Measurements from ENCODE around the gene MPC1.
"Not testable (repeated sequence)": the region's sequence is repeated elsewhere in the genome, so short reads cannot be mapped to it uniquely, and the experiment has no call there.

MPC1 gene

DNA sequence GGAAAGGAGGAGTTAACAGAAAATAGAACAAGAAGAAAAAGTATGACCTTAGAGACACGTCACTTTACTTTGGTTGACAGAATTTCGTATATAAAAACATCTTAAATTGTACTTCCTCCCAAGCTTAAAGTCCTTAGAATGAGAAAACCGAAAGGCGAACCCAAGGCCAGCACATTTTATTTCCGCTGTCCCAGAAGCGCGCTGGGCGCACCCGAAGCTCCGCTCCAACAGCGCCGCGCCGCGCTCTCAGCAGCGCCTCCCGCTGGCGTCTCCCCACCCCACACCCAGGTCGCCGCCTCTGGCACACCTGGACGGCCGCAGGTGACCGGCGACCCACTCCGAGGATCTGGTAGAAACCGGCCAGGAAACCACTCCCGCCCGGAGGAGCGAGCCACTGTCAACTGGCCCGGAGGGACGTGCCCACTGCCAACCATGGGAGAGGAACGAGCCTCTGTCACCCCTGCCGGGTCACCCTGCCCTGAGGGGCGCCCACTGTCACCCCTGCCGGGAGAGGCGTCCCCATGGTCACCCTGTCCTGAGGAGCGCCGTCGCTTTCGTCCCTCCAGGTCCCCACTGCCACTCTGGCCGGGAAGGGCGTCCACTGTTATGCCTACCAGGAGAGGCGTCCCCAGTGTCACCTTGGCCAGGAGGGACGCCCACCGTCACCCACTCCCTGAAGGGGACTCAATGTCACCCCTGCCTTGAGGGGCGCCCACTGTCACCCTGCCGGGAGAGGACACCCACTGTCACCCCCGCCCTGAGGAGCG is 824 bp downstream of the MPC1 start:
- no peaks in the 10 kb centered on the region for H3K9me3 Mint-ChIP-seq
- DNase-seq (ENCODE audit: low spot score in 2 of 2): peak; percentile 63 to 71

DNA sequence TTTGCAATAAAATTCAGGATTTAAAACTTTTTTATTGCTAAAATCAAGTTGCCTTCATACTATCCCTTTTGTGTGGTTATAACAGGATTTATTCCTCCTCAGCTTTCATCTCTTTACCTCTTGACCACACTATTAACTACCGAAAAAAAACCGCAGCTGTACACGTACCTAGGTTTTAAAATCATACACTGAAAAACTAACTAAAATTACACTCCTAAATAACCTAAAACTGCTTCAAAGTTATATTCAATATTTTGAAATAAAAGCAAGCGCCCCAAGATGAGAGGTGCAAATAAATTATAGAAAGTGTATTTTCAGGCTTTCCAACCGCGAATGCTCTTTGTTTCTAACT is 1.4 kb downstream of the MPC1 start:
- H3K4me1 Mint-ChIP-seq: peaks cover 3% of the 10 kb centered on the region
- H3K4me3 Mint-ChIP-seq: peak overlapping the region; percentile 90
- peak overlapping the region; percentile 54 for H3K27ac Mint-ChIP-seq
- no peaks in the 10 kb centered on the region for H3K36me3 Mint-ChIP-seq
- ATAC-seq (ENCODE audit: low read depth) (no peak), DNase-seq (ENCODE audit: low spot score in 2 of 2) (no peak)
- no peaks in the 10 kb centered on the region for H3K27me3 Mint-ChIP-seq
- H3K9me3 Mint-ChIP-seq: no peaks in the 10 kb centered on the region

More for the DNA sequence above, 824 bp downstream of the MPC1 start:
- peak; percentile 41 for ATAC-seq (ENCODE audit: low read depth)
- Mint-ChIP-seq H3K27me3 (no peaks in the 10 kb centered on the region), H3K4me3 (peak overlapping the region; percentile 90), H3K27ac (peak overlapping the region; percentile 54), H3K4me1 (peaks cover 3% of the 10 kb centered on the region), H3K36me3 (no peaks in the 10 kb centered on the region)

DNA sequence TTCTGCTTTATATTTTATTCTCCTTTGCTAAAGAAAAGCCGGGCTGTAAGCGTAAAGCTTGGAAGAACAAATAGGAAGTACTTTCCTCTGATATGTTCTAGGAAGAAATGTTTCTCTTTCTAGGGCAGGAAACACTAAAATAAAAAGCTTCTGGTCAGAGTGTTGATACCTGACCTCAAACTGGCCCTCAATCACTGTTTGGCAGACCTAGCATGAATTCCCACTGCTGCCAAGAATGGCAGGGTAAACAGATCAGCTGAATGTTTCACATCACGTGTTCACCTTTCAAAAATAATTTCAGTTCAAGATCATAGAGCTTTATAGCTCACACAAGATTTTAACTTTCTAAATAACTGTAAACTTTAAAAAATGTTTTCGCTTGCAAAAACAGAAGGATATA is 2.9 kb downstream of the MPC1 start:
- ATAC-seq (ENCODE audit: low read depth) (no peak), DNase-seq (ENCODE audit: low spot score in 2 of 2) (no peak)
- Mint-ChIP-seq H3K36me3 (no peaks in the 10 kb centered on the region), H3K9me3 (no peaks in the 10 kb centered on the region), H3K27me3 (no peaks in the 10 kb centered on the region), H3K4me3 (no peak overlapping the region), H3K27ac (no peak overlapping the region), H3K4me1 (peaks cover 3% of the 10 kb centered on the region)

DNA sequence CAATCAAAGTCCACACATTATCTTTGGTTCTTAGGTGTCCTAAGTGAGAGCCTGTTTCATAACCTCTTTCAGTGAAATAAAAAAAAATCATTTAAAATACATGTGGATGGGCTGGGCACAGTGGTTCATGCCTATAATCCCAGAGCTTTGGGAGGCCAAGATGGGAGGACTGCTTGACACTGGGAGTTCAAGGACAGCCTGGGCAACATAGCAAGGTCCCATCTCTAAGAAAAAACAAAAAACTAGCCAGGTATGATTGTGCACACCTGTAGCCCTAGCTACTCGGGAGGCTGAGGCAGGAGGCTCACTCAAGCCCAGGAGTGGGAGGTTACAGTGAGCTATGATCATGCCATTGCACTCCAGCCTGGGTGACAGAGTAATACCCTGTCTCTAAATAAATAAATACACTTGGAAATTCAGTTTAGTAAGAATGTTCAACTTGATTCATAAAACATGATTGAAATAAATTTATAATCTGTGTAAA is 3.6 kb downstream of the MPC1 start:
- no peak for ATAC-seq (ENCODE audit: low read depth)
- DNase-seq (ENCODE audit: low spot score in 2 of 2): no peak
- no peak overlapping the region for H3K4me3 Mint-ChIP-seq
- H3K36me3 Mint-ChIP-seq: no peaks in the 10 kb centered on the region
- H3K27me3 Mint-ChIP-seq: no peaks in the 10 kb centered on the region
- H3K4me1 Mint-ChIP-seq: peaks cover 3% of the 10 kb centered on the region
- H3K27ac Mint-ChIP-seq: no peak overlapping the region
- H3K9me3 Mint-ChIP-seq: no peaks in the 10 kb centered on the region

DNA sequence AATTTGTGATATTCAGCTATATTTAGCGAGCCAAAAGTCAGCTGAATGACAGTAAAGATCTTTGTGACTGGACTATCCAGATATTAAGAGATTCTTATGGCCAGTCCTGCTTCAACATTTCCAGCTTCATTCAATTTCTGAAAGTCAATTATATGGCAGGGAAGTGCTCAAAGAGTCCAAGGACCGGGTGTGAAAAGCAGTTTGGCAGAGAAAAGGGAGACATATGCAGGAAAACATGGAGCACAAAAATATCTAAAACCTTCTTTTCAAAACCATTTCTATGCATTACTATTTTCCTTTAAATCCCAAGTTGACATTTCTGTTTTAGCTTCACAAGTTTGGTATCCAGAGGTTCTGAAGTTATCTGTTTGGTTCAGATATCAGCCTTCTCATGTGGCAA is 5.0 kb downstream of the MPC1 start:
- no peak overlapping the region for H3K4me3 Mint-ChIP-seq
- H3K9me3 Mint-ChIP-seq: no peaks in the 10 kb centered on the region
- H3K36me3 Mint-ChIP-seq: no peaks in the 10 kb centered on the region
- H3K27me3 Mint-ChIP-seq: no peaks in the 10 kb centered on the region
- peaks cover 3% of the 10 kb centered on the region for H3K4me1 Mint-ChIP-seq
- no peak overlapping the region for H3K27ac Mint-ChIP-seq
- DNase-seq (ENCODE audit: low spot score in 2 of 2) (no peak), ATAC-seq (ENCODE audit: low read depth) (no peak)

DNA sequence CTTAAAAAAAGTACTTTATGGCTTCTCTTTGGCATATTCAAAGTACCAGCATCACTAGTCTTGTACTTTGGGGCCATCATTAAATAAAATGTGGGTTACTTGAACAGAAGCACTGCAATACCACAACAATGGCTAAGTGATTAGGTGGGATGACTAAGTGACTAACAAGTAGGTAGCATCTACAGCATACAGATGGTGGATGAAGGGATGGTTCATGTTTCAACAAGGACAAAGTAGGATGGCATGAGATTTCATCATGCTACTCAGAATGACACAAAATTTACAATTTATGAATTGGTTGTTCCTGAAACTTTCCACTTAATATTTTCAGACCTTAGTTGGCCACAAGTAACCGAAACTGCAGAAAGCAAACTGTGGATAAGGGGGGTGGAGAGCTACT is 7.7 kb downstream of the MPC1 start:
- no peaks in the 10 kb centered on the region for H3K9me3 Mint-ChIP-seq
- no peaks in the 10 kb centered on the region for H3K27me3 Mint-ChIP-seq
- ATAC-seq (ENCODE audit: low read depth) (no peak), DNase-seq (ENCODE audit: low spot score in 2 of 2) (no peak)
- H3K4me3 Mint-ChIP-seq: no peak overlapping the region
- H3K36me3 Mint-ChIP-seq: no peaks in the 10 kb centered on the region
- no peaks in the 10 kb centered on the region for H3K4me1 Mint-ChIP-seq
- no peak overlapping the region for H3K27ac Mint-ChIP-seq

DNA sequence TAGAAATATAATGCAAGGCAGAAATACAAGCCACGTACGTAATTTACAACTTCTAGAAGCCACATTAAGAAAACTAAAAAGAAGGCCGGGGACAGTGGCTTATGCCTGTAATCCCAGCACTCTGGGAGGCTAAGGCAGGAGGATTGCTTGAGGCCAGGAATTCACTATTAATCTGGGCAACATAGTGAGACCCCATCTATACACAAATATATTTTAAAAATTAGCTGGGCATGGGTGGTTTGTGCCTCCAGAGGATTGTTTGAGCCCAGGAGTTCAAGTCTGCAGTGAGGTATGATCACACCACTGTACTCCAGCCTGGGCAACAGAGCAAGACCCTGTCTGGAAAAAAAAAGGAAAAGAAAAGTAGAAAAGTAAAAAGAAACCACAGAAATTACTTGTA is 12.3 kb downstream of the MPC1 start:
- H3K4me3 Mint-ChIP-seq: no peak overlapping the region
- no peaks in the 10 kb centered on the region for H3K27me3 Mint-ChIP-seq
- H3K9me3 Mint-ChIP-seq: no peaks in the 10 kb centered on the region
- peaks cover 10% of the 10 kb centered on the region for H3K36me3 Mint-ChIP-seq
- no peak overlapping the region for H3K27ac Mint-ChIP-seq
- H3K4me1 Mint-ChIP-seq: no peaks in the 10 kb centered on the region
- no peak for DNase-seq (ENCODE audit: low spot score in 2 of 2)
- no peak for ATAC-seq (ENCODE audit: low read depth)

DNA sequence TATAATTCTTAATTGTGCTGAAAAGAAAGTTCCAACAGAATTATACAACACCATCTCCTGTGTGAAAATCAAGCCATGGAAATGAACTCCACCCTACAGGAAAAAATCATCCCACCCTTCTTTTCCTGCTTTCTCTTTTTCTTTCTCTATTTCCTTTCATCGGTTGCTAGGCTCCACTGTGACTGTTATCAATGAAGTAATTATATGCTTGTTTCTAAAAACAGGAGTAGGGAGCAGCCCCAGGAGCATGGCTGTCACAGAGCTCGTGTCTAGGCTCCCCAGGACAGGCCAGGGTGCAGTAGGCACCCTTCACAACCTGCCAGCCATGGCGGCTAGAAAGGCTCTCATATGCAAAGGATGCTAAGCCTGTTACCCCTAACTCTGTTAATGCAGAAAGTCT is 13.0 kb downstream of the MPC1 start:
- Mint-ChIP-seq H3K27ac (no peak overlapping the region), H3K36me3 (peaks cover 10% of the 10 kb centered on the region), H3K4me3 (no peak overlapping the region), H3K27me3 (no peaks in the 10 kb centered on the region), H3K9me3 (no peaks in the 10 kb centered on the region), H3K4me1 (no peaks in the 10 kb centered on the region)
- ATAC-seq (ENCODE audit: low read depth): no peak
- no peak for DNase-seq (ENCODE audit: low spot score in 2 of 2)

DNA sequence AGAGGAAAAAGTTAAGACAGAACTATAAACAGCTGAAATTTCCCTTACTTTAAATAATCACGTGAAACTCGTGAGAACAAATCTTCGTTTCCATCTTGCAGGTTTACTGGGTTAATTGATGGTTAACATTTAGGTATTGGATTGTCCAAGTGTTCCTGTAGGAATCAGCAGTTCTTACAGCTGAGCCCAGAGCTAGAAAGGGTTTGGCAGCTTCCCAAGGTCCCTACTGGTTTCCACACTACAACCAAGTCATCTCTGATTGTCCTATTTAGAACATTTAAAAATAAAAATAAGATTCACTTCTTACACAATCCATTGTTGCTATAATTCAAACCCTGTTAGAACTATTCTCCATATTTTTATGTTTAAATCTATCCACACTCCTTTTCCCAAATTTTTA is 15.8 kb downstream of the MPC1 start:
- Mint-ChIP-seq H3K36me3 (peaks cover 20% of the 10 kb centered on the region), H3K27me3 (no peaks in the 10 kb centered on the region), H3K9me3 (no peaks in the 10 kb centered on the region), H3K4me1 (no peaks in the 10 kb centered on the region), H3K27ac (no peak overlapping the region), H3K4me3 (no peak overlapping the region)
- ATAC-seq (ENCODE audit: low read depth) (no peak), DNase-seq (ENCODE audit: low spot score in 2 of 2) (no peak)

DNA sequence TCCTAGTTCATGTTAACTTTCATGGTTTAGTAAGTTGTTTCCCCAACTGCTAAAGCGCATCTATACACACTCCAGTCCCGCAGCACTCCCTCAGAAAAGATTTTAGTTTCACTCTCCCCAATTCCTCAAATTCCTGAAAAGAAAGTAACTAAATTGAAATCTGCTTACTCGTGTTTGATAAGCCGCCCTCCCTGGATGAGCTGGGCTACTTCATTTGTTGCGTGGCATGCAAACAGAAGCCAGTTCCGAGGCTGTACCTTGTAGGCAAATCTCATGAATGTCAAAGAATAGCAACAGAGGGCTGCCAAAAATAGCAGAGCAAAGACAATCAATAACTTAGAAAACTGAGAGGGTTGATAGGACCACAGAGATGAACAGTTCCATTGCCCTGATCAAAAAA is 16.9 kb downstream of the MPC1 start:
- Mint-ChIP-seq H3K4me1 (no peaks in the 10 kb centered on the region), H3K27ac (no peak overlapping the region), H3K36me3 (peaks cover 21% of the 10 kb centered on the region), H3K4me3 (no peak overlapping the region), H3K9me3 (no peaks in the 10 kb centered on the region), H3K27me3 (no peaks in the 10 kb centered on the region)
- DNase-seq (ENCODE audit: low spot score in 2 of 2) (no peak), ATAC-seq (ENCODE audit: low read depth) (no peak)

DNA sequence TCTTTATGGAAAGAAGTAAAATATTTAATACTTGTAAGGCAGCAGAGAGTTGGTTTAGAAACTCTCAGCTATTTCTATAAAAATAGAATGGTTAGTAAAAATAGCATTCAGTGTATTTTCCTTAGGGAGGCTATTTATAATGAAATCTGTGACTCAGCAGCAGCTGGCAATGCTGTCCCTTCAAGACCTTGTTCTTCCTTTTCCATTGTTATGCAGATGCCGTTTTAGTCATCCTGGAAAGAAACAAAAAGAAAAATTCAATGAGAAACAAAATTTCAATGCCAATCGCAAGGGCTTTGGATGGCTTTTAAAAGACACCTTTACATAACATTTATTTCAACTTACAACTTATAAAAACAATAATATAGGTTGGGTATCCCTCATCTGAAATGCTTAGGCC is 17.5 kb downstream of the MPC1 start:
- Mint-ChIP-seq H3K4me1 (no peaks in the 10 kb centered on the region), H3K27ac (no peak overlapping the region), H3K4me3 (no peak overlapping the region), H3K27me3 (no peaks in the 10 kb centered on the region), H3K9me3 (no peaks in the 10 kb centered on the region), H3K36me3 (peaks cover 21% of the 10 kb centered on the region)
- ATAC-seq (ENCODE audit: low read depth) (no peak), DNase-seq (ENCODE audit: low spot score in 2 of 2) (no peak)

DNA sequence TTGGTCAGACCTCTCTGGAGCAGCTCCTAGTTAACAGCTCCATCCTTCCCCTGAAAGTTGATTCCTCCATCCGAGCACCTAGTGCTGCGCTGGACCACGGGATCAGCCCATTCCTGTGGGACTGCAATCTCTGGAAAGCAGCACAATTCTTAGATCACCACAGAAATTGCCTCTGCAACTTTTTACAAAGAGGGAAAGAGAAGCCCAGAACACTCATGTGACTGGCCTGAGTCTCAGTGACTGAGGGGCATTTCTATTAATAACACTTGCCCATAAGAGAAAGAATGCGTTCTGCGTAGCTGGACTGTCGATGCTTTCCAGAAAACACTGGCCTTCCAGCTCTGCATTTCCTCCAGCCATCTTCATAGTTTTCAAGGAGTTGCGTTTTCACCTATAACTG is 18.3 kb downstream of the MPC1 start:
- no peak overlapping the region for H3K4me3 Mint-ChIP-seq
- H3K27me3 Mint-ChIP-seq: no peaks in the 10 kb centered on the region
- no peak overlapping the region for H3K27ac Mint-ChIP-seq
- H3K36me3 Mint-ChIP-seq: peaks cover 21% of the 10 kb centered on the region
- no peaks in the 10 kb centered on the region for H3K4me1 Mint-ChIP-seq
- ATAC-seq (ENCODE audit: low read depth) (no peak), DNase-seq (ENCODE audit: low spot score in 2 of 2) (no peak)
- no peaks in the 10 kb centered on the region for H3K9me3 Mint-ChIP-seq

DNA sequence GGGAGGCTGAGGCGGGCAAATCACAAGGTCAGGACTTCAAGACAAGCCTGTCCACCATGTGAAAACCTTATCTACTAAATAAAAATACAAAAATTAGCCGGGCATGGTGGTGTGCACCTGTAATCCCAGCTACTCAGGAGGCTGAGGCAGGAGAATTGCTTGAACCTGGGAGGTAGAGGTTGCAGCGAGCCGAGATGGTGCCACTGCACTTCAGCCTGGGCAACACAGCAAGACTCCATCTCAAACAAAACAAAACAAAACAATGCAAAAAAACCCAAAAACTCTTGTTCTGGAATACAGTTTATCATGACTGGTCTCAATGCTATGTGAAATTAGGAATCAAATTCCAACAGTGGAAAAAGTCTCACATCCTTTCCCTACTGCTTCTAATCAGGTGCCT is 20.3 kb downstream of the MPC1 start:
- not testable (repeated sequence) for H3K27me3 Mint-ChIP-seq; H3K4me1 Mint-ChIP-seq; H3K27ac Mint-ChIP-seq; ATAC-seq (ENCODE audit: low read depth); H3K4me3 Mint-ChIP-seq; H3K9me3 Mint-ChIP-seq; DNase-seq (ENCODE audit: low spot score in 2 of 2)
- peaks cover 17% of the 10 kb centered on the region for H3K36me3 Mint-ChIP-seq

DNA sequence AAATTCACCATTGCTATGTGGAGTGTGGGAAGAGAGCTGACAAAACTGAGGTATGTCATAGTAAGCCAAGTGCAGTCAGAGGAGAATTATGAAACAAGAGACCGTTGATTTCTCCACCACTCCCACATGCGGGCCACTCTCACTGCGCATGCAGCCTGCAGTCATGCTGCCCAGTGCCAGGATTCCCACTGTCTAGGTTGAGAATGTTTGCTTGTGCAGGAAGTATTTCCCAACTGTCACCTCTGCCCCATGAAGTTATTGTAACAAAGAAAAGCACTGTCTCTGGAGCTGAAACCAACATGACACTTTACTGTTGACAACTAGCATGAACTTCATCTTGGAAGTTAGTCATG is 21.7 kb downstream of the MPC1 start:
- DNase-seq (ENCODE audit: low spot score in 2 of 2): no peak
- Mint-ChIP-seq H3K27ac (no peak overlapping the region), H3K9me3 (peaks cover 3% of the 10 kb centered on the region), H3K4me1 (no peaks in the 10 kb centered on the region), H3K4me3 (no peak overlapping the region), H3K27me3 (peaks cover 4% of the 10 kb centered on the region), H3K36me3 (peaks cover 15% of the 10 kb centered on the region)
- no peak for ATAC-seq (ENCODE audit: low read depth)

Measured in memory B cell (primary cell).